WI38 (cell line): ENCODE results near the gene RETREG3.

ENCODE experiments used
- H3K4me3 ChIP-seq: 2 replicates; pipeline ENCODE4 v1.5.1; 2011; ENCODE audit warnings: low read depth, mild to moderate bottlenecking, control low read depth, low read length
- CTCF ChIP-seq: IDR thresholded peaks from 2 replicates; pipeline ENCODE4 v1.5.1; 2012; ENCODE audit warnings: low read depth, mild to moderate bottlenecking, control low read depth, low read length

Gene RETREG3

GRCh38 chr17:42537826-42538451 lies 71.2 kb downstream of the RETREG3 start:
- no peak overlapping the region for H3K4me3 ChIP-seq
- no peak for TF ChIP-seq CTCF

GRCh38 chr17:42537156-42537805 lies 71.9 kb downstream of the RETREG3 start:
- no peak for TF ChIP-seq CTCF
- peak overlapping the region; percentile 66 for H3K4me3 ChIP-seq

GRCh38 chr17:42536372-42537155 lies 72.6 kb downstream of the RETREG3 start:
- peak overlapping the region; percentile 66 for H3K4me3 ChIP-seq
- no peak for TF ChIP-seq CTCF

- no peak for TF ChIP-seq CTCF
- H3K4me3 ChIP-seq: peak within 1 kb of the TSS; percentile 66
These were observed 73.2 kb downstream of the RETREG3 start, which contains the start of gene NAGLU for GRCh38 chr17:42536048-42536371. Gene NAGLU (plus strand): TSS chr17:42536241. CDS start chr17:42536273, 32 bp downstream.

GRCh38 chr17:42535155-42536047 lies 73.8 kb downstream of the RETREG3 start:
- no peak for TF ChIP-seq CTCF

GRCh38 chr17:42531455-42532354 lies 77.5 kb downstream of the RETREG3 start:
- peak overlapping the region; percentile 45; the same call in 1 of the 2 replicates for H3K4me3 ChIP-seq
- TF ChIP-seq CTCF: 0 out of 2 replicates have a peak, but pooled peaks have one; percentile 15

More at GRCh38 chr17:42535155-42536047, 73.8 kb downstream of the RETREG3 start:
- H3K4me3 ChIP-seq: peak overlapping the region; percentile 66
